ENCODE results near the gene MSANTD1. TPM values are rescaled to one million over a fixed set of nuclear protein-coding genes. Genes with fewer than 3 reads are reported as not detected.
A peak's percentile ranks its signal among the peaks of the same experiment; 100 is the strongest.

MSANTD1 gene
- total RNA-seq, 2 donors from 2014 or later = 1.00 to 2.5 TPM

DNA sequence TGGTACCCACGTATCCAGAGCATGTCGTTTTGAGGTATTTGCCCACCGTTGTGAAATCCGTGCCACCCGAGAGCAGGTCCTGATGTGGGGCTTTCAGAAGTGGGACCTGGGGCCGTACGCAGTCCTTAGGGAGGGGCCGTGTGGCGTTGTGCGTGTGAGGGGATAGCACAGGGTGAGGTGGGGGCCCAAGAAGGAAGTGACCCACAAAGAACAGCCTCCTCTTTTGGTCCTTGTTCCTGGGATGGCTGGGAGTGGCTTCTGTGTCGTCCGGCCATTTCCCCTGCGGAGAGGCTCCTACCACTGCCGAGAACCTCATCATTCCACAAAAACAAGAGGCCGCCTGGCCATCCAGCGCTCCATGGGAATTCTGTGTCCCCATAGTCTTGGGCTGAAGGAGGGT is 17.0 kb upstream of the MSANTD1 start:
- Mint-ChIP-seq H3K9me3 (no peaks in the 10 kb centered on the region), H3K27me3 (ENCODE audit: insufficient read depth) (no peaks in the 10 kb centered on the region), H3K27ac (no peak overlapping the region), H3K36me3 (ENCODE audit: low read depth) (peaks cover 71% of the 10 kb centered on the region), H3K4me3 (no peak overlapping the region), H3K4me1 (no peaks in the 10 kb centered on the region)
- H3K4me3 ChIP-seq (ENCODE audit: low read length) = no peak overlapping the region
- WGBS, 2 experiments (ENCODE audit: insufficient coverage in 1 of 2, insufficient read length in 1 of 2) = 96 to 97% methylated on average over 7 to 16 of the region's 16 CpGs
- H3K4me1 ChIP-seq (ENCODE audit: control insufficient read depth, insufficient read depth, low read length) = no peaks in the 10 kb centered on the region
- TF ChIP-seq, protein P1, sequence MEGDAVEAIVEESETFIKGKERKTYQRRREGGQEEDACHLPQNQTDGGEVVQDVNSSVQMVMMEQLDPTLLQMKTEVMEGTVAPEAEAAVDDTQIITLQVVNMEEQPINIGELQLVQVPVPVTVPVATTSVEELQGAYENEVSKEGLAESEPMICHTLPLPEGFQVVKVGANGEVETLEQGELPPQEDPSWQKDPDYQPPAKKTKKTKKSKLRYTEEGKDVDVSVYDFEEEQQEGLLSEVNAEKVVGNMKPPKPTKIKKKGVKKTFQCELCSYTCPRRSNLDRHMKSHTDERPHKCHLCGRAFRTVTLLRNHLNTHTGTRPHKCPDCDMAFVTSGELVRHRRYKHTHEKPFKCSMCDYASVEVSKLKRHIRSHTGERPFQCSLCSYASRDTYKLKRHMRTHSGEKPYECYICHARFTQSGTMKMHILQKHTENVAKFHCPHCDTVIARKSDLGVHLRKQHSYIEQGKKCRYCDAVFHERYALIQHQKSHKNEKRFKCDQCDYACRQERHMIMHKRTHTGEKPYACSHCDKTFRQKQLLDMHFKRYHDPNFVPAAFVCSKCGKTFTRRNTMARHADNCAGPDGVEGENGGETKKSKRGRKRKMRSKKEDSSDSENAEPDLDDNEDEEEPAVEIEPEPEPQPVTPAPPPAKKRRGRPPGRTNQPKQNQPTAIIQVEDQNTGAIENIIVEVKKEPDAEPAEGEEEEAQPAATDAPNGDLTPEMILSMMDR (conservative IDR thresholded peaks at IDR 0.05) = no peak
- no peaks in the 10 kb centered on the region for H3K27me3 ChIP-seq (ENCODE audit: control insufficient read depth, insufficient read depth, low read length, poor library complexity, severe bottlenecking)
- peaks cover 73% of the 10 kb centered on the region for H3K36me3 ChIP-seq (ENCODE audit: control insufficient read depth, insufficient read depth, low read length)
- no peak for DNase-seq
- H3K27ac ChIP-seq (ENCODE audit: low read depth, low read length) = no peak overlapping the region
- no peaks in the 10 kb centered on the region for H3K9me3 ChIP-seq (ENCODE audit: control insufficient read depth, low read length)
- no peak overlapping the region for H3K9ac ChIP-seq (ENCODE audit: extremely low read depth, low read length, poor library complexity, severe bottlenecking)

DNA sequence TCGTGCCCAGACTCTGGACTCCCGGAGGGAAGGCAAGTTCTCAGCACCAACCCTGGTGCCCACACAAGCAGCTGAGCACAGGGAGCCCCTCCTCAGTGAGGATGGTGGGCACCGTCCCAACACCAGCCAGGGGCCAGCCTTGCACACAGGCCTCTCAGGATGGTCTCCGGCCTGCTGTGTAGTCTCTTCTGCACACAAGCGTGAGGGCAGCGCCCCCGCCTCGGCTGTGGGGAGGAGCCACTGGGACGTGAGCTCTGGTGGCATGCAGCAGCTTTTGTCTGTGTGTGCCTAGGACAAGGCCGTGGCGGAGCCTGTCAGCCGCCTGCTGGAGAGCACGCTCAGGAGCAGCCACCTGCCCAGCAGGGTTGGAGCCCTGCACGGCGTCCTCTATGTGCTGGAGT is 16.1 kb upstream of the MSANTD1 start:
- 91 to 92% methylated on average over 13 to 15 of the region's 15 CpGs for WGBS, 2 experiments (ENCODE audit: insufficient coverage in 1 of 2, insufficient read length in 1 of 2)
- Histone ChIP-seq H3K4me1 (ENCODE audit: control insufficient read depth, insufficient read depth, low read length) (no peaks in the 10 kb centered on the region), H3K27ac (ENCODE audit: low read depth, low read length) (no peak overlapping the region), H3K9me3 (ENCODE audit: control insufficient read depth, low read length) (no peaks in the 10 kb centered on the region), H3K27me3 (ENCODE audit: control insufficient read depth, insufficient read depth, low read length, poor library complexity, severe bottlenecking) (no peaks in the 10 kb centered on the region), H3K9ac (ENCODE audit: extremely low read depth, low read length, poor library complexity, severe bottlenecking) (no peak overlapping the region), H3K36me3 (ENCODE audit: control insufficient read depth, insufficient read depth, low read length) (peaks cover 73% of the 10 kb centered on the region), H3K4me3 (ENCODE audit: low read length) (no peak overlapping the region)
- no peak for DNase-seq
- H3K27ac Mint-ChIP-seq = no peak overlapping the region
- H3K4me3 Mint-ChIP-seq = no peak overlapping the region
- TF ChIP-seq, protein P1 (conservative IDR thresholded peaks at IDR 0.05) = no peak
- peaks cover 3% of the 10 kb centered on the region for H3K4me1 Mint-ChIP-seq
- no peaks in the 10 kb centered on the region for H3K27me3 Mint-ChIP-seq (ENCODE audit: insufficient read depth)
- H3K36me3 Mint-ChIP-seq (ENCODE audit: low read depth) = peaks cover 76% of the 10 kb centered on the region
- H3K9me3 Mint-ChIP-seq = no peaks in the 10 kb centered on the region

DNA sequence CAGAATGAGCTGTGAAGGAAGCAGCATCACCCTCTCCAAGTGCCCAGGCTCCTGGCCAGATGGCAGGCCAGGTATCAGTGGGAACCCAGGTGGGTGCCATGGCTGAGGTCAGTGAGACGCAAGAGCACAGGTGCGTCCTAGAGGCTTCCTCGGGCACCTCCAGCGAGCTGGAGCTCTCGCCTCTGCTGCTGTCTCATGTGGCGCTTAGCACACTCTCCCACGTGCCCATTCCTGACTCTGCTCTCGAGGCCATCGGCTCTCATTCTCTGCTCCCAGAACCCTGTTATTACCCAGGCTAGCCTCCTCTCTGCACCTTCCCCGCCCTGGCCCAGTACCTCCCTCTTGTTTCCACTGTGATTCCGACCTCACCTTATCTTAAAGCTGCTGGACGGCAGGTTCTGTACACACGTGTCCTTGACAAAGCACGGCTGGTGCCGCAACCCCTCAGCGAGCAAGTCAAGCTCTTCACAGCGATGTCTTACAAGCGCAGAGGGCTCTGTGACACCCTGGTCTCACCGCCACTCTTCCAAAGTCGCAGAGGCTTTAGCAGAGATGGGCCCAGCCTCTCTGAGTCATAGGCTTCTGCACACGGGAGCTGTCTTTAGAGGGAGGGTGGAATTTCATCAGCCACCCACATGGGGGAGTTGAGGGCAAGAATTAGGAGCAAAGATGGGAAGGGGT is 15.4 kb upstream of the MSANTD1 start:
- TF ChIP-seq, protein P1 (conservative IDR thresholded peaks at IDR 0.05) = no peak
- H3K9me3 ChIP-seq (ENCODE audit: control insufficient read depth, low read length) = no peaks in the 10 kb centered on the region
- H3K27ac Mint-ChIP-seq = peak overlapping the region; percentile 31

More for the DNA sequence above, 15.4 kb upstream of the MSANTD1 start:
- Mint-ChIP-seq H3K36me3 (ENCODE audit: low read depth) (peaks cover 75% of the 10 kb centered on the region), H3K4me1 (peaks cover 3% of the 10 kb centered on the region), H3K9me3 (no peaks in the 10 kb centered on the region), H3K27me3 (ENCODE audit: insufficient read depth) (no peaks in the 10 kb centered on the region), H3K4me3 (no peak overlapping the region)
- Histone ChIP-seq H3K9ac (ENCODE audit: extremely low read depth, low read length, poor library complexity, severe bottlenecking) (no peak overlapping the region), H3K36me3 (ENCODE audit: control insufficient read depth, insufficient read depth, low read length) (peaks cover 66% of the 10 kb centered on the region), H3K27ac (ENCODE audit: low read depth, low read length) (no peak overlapping the region), H3K4me3 (ENCODE audit: low read length) (no peak overlapping the region), H3K4me1 (ENCODE audit: control insufficient read depth, insufficient read depth, low read length) (no peaks in the 10 kb centered on the region), H3K27me3 (ENCODE audit: control insufficient read depth, insufficient read depth, low read length, poor library complexity, severe bottlenecking) (no peaks in the 10 kb centered on the region)
- 94 to 97% methylated on average over 15 to 21 of the region's 21 CpGs for WGBS, 2 experiments (ENCODE audit: insufficient coverage in 1 of 2, insufficient read length in 1 of 2)
- no peak for DNase-seq

Data from endodermal cell (in vitro differentiated cells).